Activated CD8-positive, alpha-beta memory T cell treated with anti-CD3 and anti-CD28 coated beads for 48 hours (primary cell): ENCODE data around the gene UST.
A peak's percentile ranks its signal among the peaks of the same experiment; 100 is the strongest.
"Not testable (repeated sequence)": the region's sequence is repeated elsewhere in the genome, so short reads cannot be mapped to it uniquely, and the experiment has no call there.

Source experiments
- DNase-seq, 3 experiments: peaks; one replicate each; pipeline ENCODE4 v3.0.0-alpha.2; 2020; ENCODE audit warnings: low read depth in 2 of 3, low spot score in 2 of 3

Gene UST

GRCh38 chr6:148935705-148936435, 189.0 kb downstream of the UST start:
- no peak for DNase-seq

GRCh38 chr6:148943451-148943850, 196.6 kb downstream of the UST start:
- no peak for DNase-seq

- no peak for DNase-seq
Measured at GRCh38 chr6:148944608-148945007, 197.8 kb downstream of the UST start.

- DNase-seq, result no peak
Measured at GRCh38 chr6:148945301-148946021, 198.6 kb downstream of the UST start.

GRCh38 chr6:148947621-148948444, 201.0 kb downstream of the UST start:
- DNase-seq, result peak; percentile 32 to 63 (median 60)

- DNase-seq, result no peak
Measured at GRCh38 chr6:148951662-148952061, 204.8 kb downstream of the UST start.

- DNase-seq, result no peak
Measured at GRCh38 chr6:148952147-148953035, 205.6 kb downstream of the UST start.

GRCh38 chr6:148954461-148954860, 207.6 kb downstream of the UST start:
- DNase-seq, result no peak

GRCh38 chr6:148954934-148955333, 208.1 kb downstream of the UST start:
- DNase-seq, result no peak

GRCh38 chr6:148955441-148955840, 208.6 kb downstream of the UST start:
- DNase-seq, result no peak

GRCh38 chr6:148956163-148956562, 209.3 kb downstream of the UST start:
- DNase-seq, result not testable (repeated sequence)

GRCh38 chr6:148957752-148958151, 210.9 kb downstream of the UST start:
- no peak for DNase-seq

- DNase-seq, result no peak
Measured at GRCh38 chr6:148959008-148959407, 212.2 kb downstream of the UST start.

GRCh38 chr6:148959501-148959900, 212.7 kb downstream of the UST start:
- DNase-seq, result no peak

- no peak for DNase-seq
Measured at GRCh38 chr6:148962854-148963515, 216.2 kb downstream of the UST start.

GRCh38 chr6:148963738-148964137, 216.9 kb downstream of the UST start:
- DNase-seq, result no peak

GRCh38 chr6:148964467-148964866, 217.6 kb downstream of the UST start:
- no peak for DNase-seq

GRCh38 chr6:148965287-148965686, 218.5 kb downstream of the UST start:
- DNase-seq, result no peak

- no peak for DNase-seq
Measured at GRCh38 chr6:148967011-148967520, 220.2 kb downstream of the UST start.

GRCh38 chr6:148967541-148967956, 220.7 kb downstream of the UST start:
- DNase-seq, result no peak
